ENCODE results near the gene ADCY10.

Gene ADCY10

DNA sequence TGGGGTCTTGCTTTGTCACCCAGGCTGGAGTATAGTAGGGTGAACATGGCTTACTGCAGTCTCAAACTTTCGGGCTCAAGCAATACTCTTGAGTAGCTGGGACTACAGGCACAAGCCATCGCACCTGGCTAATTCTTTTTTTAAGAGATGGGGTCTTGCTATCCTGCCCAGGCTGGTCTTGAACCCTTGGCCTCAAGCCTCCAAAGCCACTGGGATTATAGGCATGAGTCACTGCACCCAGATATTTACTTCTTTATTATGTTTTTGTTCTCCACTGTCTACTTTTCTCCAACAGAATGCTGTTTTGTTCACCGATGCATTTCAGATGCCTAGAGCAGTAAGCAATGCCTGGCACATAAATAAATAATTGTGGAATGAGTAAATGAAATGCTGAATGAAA is 72.4 kb downstream of the ADCY10 start:
- H3K27ac ChIP-seq (ENCODE audit: low read depth, low read length), result no peak overlapping the region

DNA sequence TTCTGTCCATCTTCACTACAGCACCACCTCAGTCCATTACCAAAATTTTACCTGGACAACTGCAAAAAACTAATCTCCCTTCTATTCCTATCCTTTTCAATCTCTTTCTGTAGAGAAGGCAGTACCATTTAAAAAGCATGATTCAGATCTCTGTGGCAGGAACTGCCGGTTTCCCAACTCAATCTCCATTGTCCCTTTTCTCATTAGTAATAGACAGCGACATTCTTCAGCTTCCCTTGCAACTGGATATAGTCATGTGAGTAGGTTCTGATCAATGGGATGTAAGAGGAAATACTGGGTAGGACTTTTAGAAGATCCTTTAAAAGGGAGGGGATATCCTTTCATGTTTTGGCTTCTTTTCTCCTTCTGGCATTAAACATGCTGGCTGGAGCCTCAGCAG is 74.9 kb downstream of the ADCY10 start:
- Histone ChIP-seq H3K4ac (ENCODE audit: low read depth, low read length) (no peak overlapping the region), H3K4me1 (ENCODE audit: control insufficient read depth, low read depth, low read length) (peaks cover 1% of the 10 kb centered on the region), H3K9ac (ENCODE audit: low read length) (no peak overlapping the region), H3K18ac (ENCODE audit: low read length) (no peak overlapping the region), H4K8ac (ENCODE audit: low read depth, low read length) (peak overlapping the region; percentile 81), H3K56ac (ENCODE audit: low read length) (no peak overlapping the region), H2BK120ac (ENCODE audit: low read depth, low read length) (no peak overlapping the region), H3K27ac (ENCODE audit: low read depth, low read length) (no peak overlapping the region), H3K27me3 (ENCODE audit: insufficient read depth, low read length, poor library complexity) (no peaks in the 10 kb centered on the region), H3K23ac (ENCODE audit: low read length) (no peak overlapping the region), H3K4me2 (ENCODE audit: low read length) (no peak overlapping the region), H3K79me2 (ENCODE audit: control insufficient read depth, insufficient read depth, low read length) (no peaks in the 10 kb centered on the region), H4K5ac (ENCODE audit: low read length) (no peak overlapping the region), H2BK15ac (replicated peaks; ENCODE audit: low read depth) (no peak overlapping the region), H2BK5ac (ENCODE audit: low read length) (no peak overlapping the region), H2AK5ac (ENCODE audit: low read length) (no peak overlapping the region), H3K79me1 (ENCODE audit: low read length) (no peaks in the 10 kb centered on the region), H3K36me3 (ENCODE audit: control insufficient read depth, insufficient read depth, low read length) (no peaks in the 10 kb centered on the region), H3K4me3 (ENCODE audit: low read length) (no peak overlapping the region)
- no CpG with 5 or more reads among the region's 2 CpGs for WGBS (ENCODE audit: extremely low coverage, insufficient coverage, low lambda C conversion rate)
- no peak for DNase-seq

More for the DNA sequence above, 72.4 kb downstream of the ADCY10 start:
- no peak overlapping the region for H4K8ac ChIP-seq (ENCODE audit: low read depth, low read length)
- no peak overlapping the region for H2BK5ac ChIP-seq (ENCODE audit: low read length)
- H3K79me1 ChIP-seq (ENCODE audit: low read length), result no peaks in the 10 kb centered on the region
- H3K4me1 ChIP-seq (ENCODE audit: control insufficient read depth, low read depth, low read length), result no peaks in the 10 kb centered on the region
- no peak overlapping the region for H3K4me2 ChIP-seq (ENCODE audit: low read length)
- no peaks in the 10 kb centered on the region for H3K79me2 ChIP-seq (ENCODE audit: control insufficient read depth, insufficient read depth, low read length)
- H3K4me3 ChIP-seq (ENCODE audit: low read length), result no peak overlapping the region
- no peak overlapping the region for H3K4ac ChIP-seq (ENCODE audit: low read depth, low read length)
- DNase-seq, result no peak
- H3K23ac ChIP-seq (ENCODE audit: low read length), result no peak overlapping the region
- H3K18ac ChIP-seq (ENCODE audit: low read length), result no peak overlapping the region
- no peak overlapping the region for H3K56ac ChIP-seq (ENCODE audit: low read length)
- no peak overlapping the region for H4K5ac ChIP-seq (ENCODE audit: low read length)
- WGBS (ENCODE audit: extremely low coverage, insufficient coverage, low lambda C conversion rate), result no CpG with 5 or more reads among the region's 3 CpGs
- H2AK5ac ChIP-seq (ENCODE audit: low read length), result no peak overlapping the region
- no peaks in the 10 kb centered on the region for H3K36me3 ChIP-seq (ENCODE audit: control insufficient read depth, insufficient read depth, low read length)
- no peak overlapping the region for H2BK120ac ChIP-seq (ENCODE audit: low read depth, low read length)
- H3K9ac ChIP-seq (ENCODE audit: low read length), result no peak overlapping the region
- no peaks in the 10 kb centered on the region for H3K27me3 ChIP-seq (ENCODE audit: insufficient read depth, low read length, poor library complexity)
- H2BK15ac ChIP-seq (replicated peaks; ENCODE audit: low read depth), result no peak overlapping the region

DNA sequence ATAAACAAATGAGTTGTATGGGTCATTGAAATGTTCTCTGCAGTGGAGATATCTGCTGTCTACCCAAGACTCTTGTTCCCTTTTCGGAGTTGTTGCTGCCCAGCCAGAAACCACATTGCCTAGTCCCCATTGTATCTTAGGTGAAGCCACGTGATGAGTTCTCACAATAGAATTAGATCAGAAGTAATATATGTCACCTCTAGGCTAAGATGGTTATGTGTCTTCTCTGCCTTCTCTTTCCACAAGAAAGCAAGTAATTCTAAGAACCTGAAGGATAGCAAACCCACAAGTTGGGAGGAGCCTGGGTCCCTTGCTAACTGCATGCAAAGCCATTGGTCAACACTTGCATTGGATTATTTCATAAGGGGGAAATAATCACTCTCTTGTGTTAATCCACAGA is 76.6 kb downstream of the ADCY10 start:
- no peak overlapping the region for H4K5ac ChIP-seq (ENCODE audit: low read length)
- H3K18ac ChIP-seq (ENCODE audit: low read length), result no peak overlapping the region

DNA sequence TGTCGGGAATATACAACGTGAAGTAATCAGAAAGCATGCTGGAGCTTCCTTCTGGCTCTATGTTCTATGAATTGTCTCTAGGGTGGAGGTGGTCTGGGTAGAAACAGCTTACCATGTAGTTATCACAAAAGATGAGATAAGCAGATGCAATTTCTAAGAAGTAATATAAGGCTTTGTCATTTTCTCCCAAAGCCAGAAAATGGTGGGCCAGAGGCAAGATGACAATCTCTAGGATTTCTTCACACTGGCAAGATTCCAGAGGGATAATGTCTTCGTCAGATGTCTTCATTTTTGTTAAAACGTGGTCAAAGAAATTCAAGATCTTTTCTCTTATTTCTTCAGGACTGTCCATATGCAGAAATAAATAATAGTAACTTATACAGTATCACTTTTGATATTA is 77.7 kb downstream of the ADCY10 start:
- Histone ChIP-seq H2BK5ac (ENCODE audit: low read length) (no peak overlapping the region), H3K56ac (ENCODE audit: low read length) (no peak overlapping the region)

More for the DNA sequence above, 76.6 kb downstream of the ADCY10 start:
- no peaks in the 10 kb centered on the region for H3K79me1 ChIP-seq (ENCODE audit: low read length)
- no peak overlapping the region for H2AK5ac ChIP-seq (ENCODE audit: low read length)
- H2BK120ac ChIP-seq (ENCODE audit: low read depth, low read length), result no peak overlapping the region
- no peak overlapping the region for H3K4me2 ChIP-seq (ENCODE audit: low read length)
- H2BK15ac ChIP-seq (replicated peaks; ENCODE audit: low read depth), result no peak overlapping the region
- H3K56ac ChIP-seq (ENCODE audit: low read length), result no peak overlapping the region
- H3K4me3 ChIP-seq (ENCODE audit: low read length), result no peak overlapping the region
- no peak overlapping the region for H3K27ac ChIP-seq (ENCODE audit: low read depth, low read length)
- H2BK5ac ChIP-seq (ENCODE audit: low read length), result no peak overlapping the region
- H3K36me3 ChIP-seq (ENCODE audit: control insufficient read depth, insufficient read depth, low read length), result no peaks in the 10 kb centered on the region
- H3K9ac ChIP-seq (ENCODE audit: low read length), result no peak overlapping the region
- no peak overlapping the region for H3K23ac ChIP-seq (ENCODE audit: low read length)
- WGBS (ENCODE audit: extremely low coverage, insufficient coverage, low lambda C conversion rate), result no CpG with 5 or more reads among the region's 2 CpGs
- H4K8ac ChIP-seq (ENCODE audit: low read depth, low read length), result no peak overlapping the region
- H3K4ac ChIP-seq (ENCODE audit: low read depth, low read length), result no peak overlapping the region
- peaks cover 8% of the 10 kb centered on the region for H3K4me1 ChIP-seq (ENCODE audit: control insufficient read depth, low read depth, low read length)
- H3K27me3 ChIP-seq (ENCODE audit: insufficient read depth, low read length, poor library complexity), result no peaks in the 10 kb centered on the region
- DNase-seq, result no peak
- no peaks in the 10 kb centered on the region for H3K79me2 ChIP-seq (ENCODE audit: control insufficient read depth, insufficient read depth, low read length)

DNA sequence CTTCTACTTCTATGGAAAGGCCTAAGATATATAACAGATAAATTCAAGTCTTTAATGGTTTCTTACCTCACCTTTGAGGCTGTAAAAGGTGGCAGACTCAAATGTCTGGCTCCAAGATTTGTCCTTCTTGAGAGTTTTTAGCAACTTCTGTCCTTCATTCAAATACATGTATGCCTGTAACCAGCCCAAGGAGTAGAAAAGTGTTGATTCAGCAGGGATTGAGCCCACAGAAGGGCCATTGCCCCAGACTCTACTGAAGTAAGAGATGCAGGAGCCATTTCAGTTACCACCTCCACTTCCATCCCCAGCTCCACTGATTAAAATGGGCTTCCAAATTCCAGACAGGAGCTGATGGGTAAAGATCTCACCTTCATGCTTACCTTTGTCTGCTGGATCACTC is 80.0 kb downstream of the ADCY10 start:
- Histone ChIP-seq H4K8ac (ENCODE audit: low read depth, low read length) (no peak overlapping the region), H3K23ac (ENCODE audit: low read length) (no peak overlapping the region), H3K9ac (ENCODE audit: low read length) (no peak overlapping the region), H3K4ac (ENCODE audit: low read depth, low read length) (peak overlapping the region; percentile 48), H2BK120ac (ENCODE audit: low read depth, low read length) (no peak overlapping the region), H3K79me1 (ENCODE audit: low read length) (no peaks in the 10 kb centered on the region), H3K4me1 (ENCODE audit: control insufficient read depth, low read depth, low read length) (peaks cover 13% of the 10 kb centered on the region), H3K4me3 (ENCODE audit: low read length) (no peak overlapping the region), H2BK5ac (ENCODE audit: low read length) (no peak overlapping the region), H3K36me3 (ENCODE audit: control insufficient read depth, insufficient read depth, low read length) (no peaks in the 10 kb centered on the region), H3K27ac (ENCODE audit: low read depth, low read length) (no peak overlapping the region), H3K27me3 (ENCODE audit: insufficient read depth, low read length, poor library complexity) (no peaks in the 10 kb centered on the region), H3K18ac (ENCODE audit: low read length) (no peak overlapping the region), H3K56ac (ENCODE audit: low read length) (no peak overlapping the region), H2BK15ac (replicated peaks; ENCODE audit: low read depth) (no peak overlapping the region), H2AK5ac (ENCODE audit: low read length) (peak overlapping the region; percentile 57), H4K5ac (ENCODE audit: low read length) (no peak overlapping the region), H3K79me2 (ENCODE audit: control insufficient read depth, insufficient read depth, low read length) (no peaks in the 10 kb centered on the region), H3K4me2 (ENCODE audit: low read length) (no peak overlapping the region)
- DNase-seq, result no peak

More for the DNA sequence above, 77.7 kb downstream of the ADCY10 start:
- no peak overlapping the region for H3K4me3 ChIP-seq (ENCODE audit: low read length)
- peak overlapping the region; percentile 3 for H3K4ac ChIP-seq (ENCODE audit: low read depth, low read length)
- no peak overlapping the region for H3K9ac ChIP-seq (ENCODE audit: low read length)
- H3K27ac ChIP-seq (ENCODE audit: low read depth, low read length), result no peak overlapping the region
- H3K4me2 ChIP-seq (ENCODE audit: low read length), result no peak overlapping the region
- H3K4me1 ChIP-seq (ENCODE audit: control insufficient read depth, low read depth, low read length), result peaks cover 8% of the 10 kb centered on the region
- H3K18ac ChIP-seq (ENCODE audit: low read length), result no peak overlapping the region
- H2BK15ac ChIP-seq (replicated peaks; ENCODE audit: low read depth), result no peak overlapping the region
- H3K23ac ChIP-seq (ENCODE audit: low read length), result no peak overlapping the region
- H3K79me2 ChIP-seq (ENCODE audit: control insufficient read depth, insufficient read depth, low read length), result no peaks in the 10 kb centered on the region
- H3K79me1 ChIP-seq (ENCODE audit: low read length), result no peaks in the 10 kb centered on the region
- no CpG with 5 or more reads among the region's 4 CpGs for WGBS (ENCODE audit: extremely low coverage, insufficient coverage, low lambda C conversion rate)
- no peak overlapping the region for H2BK120ac ChIP-seq (ENCODE audit: low read depth, low read length)
- no peak overlapping the region for H4K5ac ChIP-seq (ENCODE audit: low read length)
- no peak for DNase-seq
- no peak overlapping the region for H2AK5ac ChIP-seq (ENCODE audit: low read length)
- H3K36me3 ChIP-seq (ENCODE audit: control insufficient read depth, insufficient read depth, low read length), result no peaks in the 10 kb centered on the region
- no peaks in the 10 kb centered on the region for H3K27me3 ChIP-seq (ENCODE audit: insufficient read depth, low read length, poor library complexity)
- H4K8ac ChIP-seq (ENCODE audit: low read depth, low read length), result no peak overlapping the region

DNA sequence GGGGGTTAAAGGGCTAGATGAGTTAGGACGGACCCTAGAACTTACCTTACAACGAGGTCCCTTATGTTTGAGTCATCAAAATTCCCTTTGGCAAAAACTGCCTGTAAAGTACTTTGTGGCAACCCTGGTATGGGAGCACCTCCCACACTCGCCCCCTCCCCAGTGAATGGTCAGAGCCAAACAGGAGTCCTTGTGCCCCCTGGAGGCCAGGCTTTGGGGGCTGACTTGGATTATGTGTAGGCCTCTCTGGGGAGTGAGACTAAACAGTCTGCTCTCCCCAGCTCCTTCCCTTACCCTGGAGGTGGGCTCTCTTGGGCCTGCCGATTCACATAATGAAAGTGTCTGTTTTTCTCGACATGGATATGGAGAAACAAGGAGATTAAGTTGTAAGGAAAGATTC is 81.2 kb downstream of the ADCY10 start:
- H2BK15ac ChIP-seq (replicated peaks; ENCODE audit: low read depth), result no peak overlapping the region
- H3K4ac ChIP-seq (ENCODE audit: low read depth, low read length), result no peak overlapping the region
- no peaks in the 10 kb centered on the region for H3K79me1 ChIP-seq (ENCODE audit: low read length)
- H3K4me2 ChIP-seq (ENCODE audit: low read length), result no peak overlapping the region
- no peaks in the 10 kb centered on the region for H3K36me3 ChIP-seq (ENCODE audit: control insufficient read depth, insufficient read depth, low read length)
- no peak overlapping the region for H3K27ac ChIP-seq (ENCODE audit: low read depth, low read length)
- H4K5ac ChIP-seq (ENCODE audit: low read length), result no peak overlapping the region
- H2BK120ac ChIP-seq (ENCODE audit: low read depth, low read length), result peak overlapping the region; percentile 92
- peak; percentile 71 for DNase-seq
- no peak overlapping the region for H4K8ac ChIP-seq (ENCODE audit: low read depth, low read length)
- peak overlapping the region; percentile 96 for H2AK5ac ChIP-seq (ENCODE audit: low read length)
- no peaks in the 10 kb centered on the region for H3K27me3 ChIP-seq (ENCODE audit: insufficient read depth, low read length, poor library complexity)
- no peak overlapping the region for H3K4me3 ChIP-seq (ENCODE audit: low read length)
- H3K9ac ChIP-seq (ENCODE audit: low read length), result peak overlapping the region; percentile 20
- WGBS (ENCODE audit: extremely low coverage, insufficient coverage, low lambda C conversion rate), result no CpG with 5 or more reads among the region's 5 CpGs
- peaks cover 13% of the 10 kb centered on the region for H3K4me1 ChIP-seq (ENCODE audit: control insufficient read depth, low read depth, low read length)
- H3K79me2 ChIP-seq (ENCODE audit: control insufficient read depth, insufficient read depth, low read length), result no peaks in the 10 kb centered on the region
- peak overlapping the region; percentile 88 for H3K18ac ChIP-seq (ENCODE audit: low read length)
- H3K56ac ChIP-seq (ENCODE audit: low read length), result peak overlapping the region; percentile 65
- H3K23ac ChIP-seq (ENCODE audit: low read length), result no peak overlapping the region
- H2BK5ac ChIP-seq (ENCODE audit: low read length), result peak overlapping the region; percentile 93
